ENCODE measurements around the gene CDH1.

Gene CDH1

GRCh38 chr16:68859828-68860227, 122.7 kb downstream of the CDH1 start:
- DNase-seq: no peak

- DNase-seq: no peak
Observed at GRCh38 chr16:68860978-68861892, 124.1 kb downstream of the CDH1 start.

GRCh38 chr16:68866933-68867332, 129.8 kb downstream of the CDH1 start:
- DNase-seq: no peak

- no peak for DNase-seq
Observed at GRCh38 chr16:68869492-68870088, 132.5 kb downstream of the CDH1 start.

- no peak for DNase-seq
Observed at GRCh38 chr16:68873635-68874471, 136.8 kb downstream of the CDH1 start.

GRCh38 chr16:68875871-68876270, 138.8 kb downstream of the CDH1 start:
- DNase-seq: no peak

GRCh38 chr16:68883685-68884084, 146.6 kb downstream of the CDH1 start:
- DNase-seq: no peak

GRCh38 chr16:68884401-68884800, 147.3 kb downstream of the CDH1 start:
- DNase-seq: no peak

Measured in inflammatory macrophage treated with lipopolysaccharide for 1 hour (primary cell).